PC-3 (cell line): ENCODE results near the gene BCAS2.

Experiments
- CTCF ChIP-seq: fragments of 300-600 bp; sonication (generic); conservative IDR thresholded peaks from 2 replicates; pipeline ENCODE4 v1.5.1; 2017; ENCODE audit warnings: antibody characterized with exemption, low read depth, mild to moderate bottlenecking, low read length
- EZH2 ChIP-seq: fragments of 300-600 bp; sonication (generic); IDR thresholded peaks from one replicate; pipeline ENCODE4 v1.6.1; 2017; ENCODE audit warnings: antibody characterized with exemption, mild to moderate bottlenecking, low read length; ENCODE audit not compliant: unreplicated experiment
- EZH2phosphoT487 ChIP-seq: fragments of 300-600 bp; sonication (generic); IDR thresholded peaks from 2 replicates; pipeline ENCODE4 v1.6.1; 2018; ENCODE audit warnings: mild to moderate bottlenecking, antibody characterized with exemption, low read length, borderline replicate concordance

GRCh38 chr1:114587203-114587991 is 6.0 kb upstream of the BCAS2 start:
- TF ChIP-seq EZH2 (no peak), CTCF (no peak), EZH2phosphoT487 (no peak)
